Natural killer cell (primary cell): ENCODE results near the gene LEKR1. TPM values are rescaled to one million over a fixed set of nuclear protein-coding genes. Genes with fewer than 3 reads are reported as not detected.

Experiments used
- ATAC-seq, 3 donors: fragments of 150-1000 bp in 2 of 3; fragments of 200-7000 bp in 1 of 3; cut with Tn5 transposase; 1 replicate in 1 of 3; 2 replicates in 2 of 3; pipeline ENCODE4 v1.10.0; 2021; ENCODE audit warnings: mild to moderate bottlenecking in 2 of 3, moderate library complexity in 2 of 3
- DNase-seq, 2 donors: peaks; one replicate each; pipeline versions ENCODE4 v3.0.0 to v3.0.0-alpha.2; 2013 to 2021; ENCODE audit warnings: mixed read lengths in 1 of 2
- H3K27ac ChIP-seq: one replicate; pipeline ENCODE4 v1.5.1; 2013; ENCODE audit warnings: mild to moderate bottlenecking, low read length
- H3K27me3 ChIP-seq: one replicate; pipeline ENCODE4 v1.6.1; 2013; ENCODE audit warnings: low read length; ENCODE audit not compliant: control insufficient read depth, insufficient read depth
- H3K36me3 ChIP-seq: one replicate; pipeline ENCODE4 v1.6.1; 2013; ENCODE audit warnings: low read length; ENCODE audit not compliant: control insufficient read depth, insufficient read depth
- H3K4me1 ChIP-seq: one replicate; pipeline ENCODE4 v1.6.1; 2013; ENCODE audit warnings: low read length; ENCODE audit not compliant: control insufficient read depth, insufficient read depth
- H3K4me3 ChIP-seq: one replicate; pipeline ENCODE4 v1.5.1; 2013; ENCODE audit warnings: low read length
- H3K9me3 ChIP-seq: one replicate; pipeline ENCODE4 v1.6.1; 2013; ENCODE audit warnings: low read length; ENCODE audit not compliant: control insufficient read depth, insufficient read depth
- H3K27ac Mint-ChIP-seq, 2 donors: one replicate each; pipeline ENCODE4 v1.8.0; 2022; ENCODE audit warnings: mild to moderate bottlenecking in 2 of 2, mixed read lengths in 2 of 2, moderate library complexity in 1 of 2
- H3K27me3 Mint-ChIP-seq, 2 donors: one replicate each; pipeline ENCODE4 v1.8.0; 2022; ENCODE audit warnings: low read depth in 2 of 2, mixed read lengths in 2 of 2
- H3K36me3 Mint-ChIP-seq: one replicate; pipeline ENCODE4 v1.8.0; 2022; ENCODE audit warnings: mixed read lengths
- H3K4me1 Mint-ChIP-seq, 2 donors: one replicate each; pipeline ENCODE4 v1.8.0; 2022; ENCODE audit warnings: mixed read lengths in 2 of 2
- H3K4me3 Mint-ChIP-seq: one replicate; pipeline ENCODE4 v1.8.0; 2022; ENCODE audit warnings: mild to moderate bottlenecking, moderate library complexity, mixed read lengths
- H3K9me3 Mint-ChIP-seq, 2 donors: one replicate each; pipeline ENCODE4 v1.8.0; 2022; ENCODE audit warnings: mixed read lengths in 2 of 2
- WGBS: methylation state at CpG from one replicate; pipeline ENCODE4 v1.1.7; 2013; ENCODE audit warnings: missing lambda C conversion rate; ENCODE audit not compliant: insufficient coverage; 5-methylcytosine and 5-hydroxymethylcytosine counted together
- intact Hi-C: fragments of 100-400 bp; cut with micrococcal nuclease; formaldehyde crosslinking; loops from one replicate; pipeline ENCODE4 v1.14.2; 2022
- total RNA-seq, 4 donors: library from RNA; stranded (reverse); fragments of 120-200 nt in 1 of 4; gene quantifications; one replicate each; pipeline versions ENCODE4 v1.2.3 to v1.2.4, GENCODE V29; 2013 to 2022
- TF ChIP-seq, protein P1 (sequence below): fragments of 200-600 bp; IDR thresholded peaks from one replicate; pipeline ENCODE4 v1.8.0; 2022; ENCODE audit warnings: antibody characterized with exemption

The LEKR1 gene
- total RNA-seq, 3 donors from 2014 or later (not counting 1 experiment from before 2014, with no cell fraction given): 1.1 to 1.7 (median 1.2) TPM

GRCh38 chr3:157023226-157023625 lies 197.1 kb downstream of the LEKR1 start:
- Histone ChIP-seq H3K36me3 (no peaks in the 10 kb centered on the region), H3K4me3 (no peak overlapping the region), H3K27me3 (no peaks in the 10 kb centered on the region), H3K9me3 (no peaks in the 10 kb centered on the region), H3K27ac (no peak overlapping the region), H3K4me1 (no peaks in the 10 kb centered on the region)
- ATAC-seq: no peak
- intact Hi-C loops: no loop called here
- DNase-seq: no peak
- Mint-ChIP-seq H3K27me3 (peaks cover 5 to 9% of the 10 kb centered on the region in 2 donors), H3K4me1 (no peaks in the 10 kb centered on the region), H3K27ac (no peak overlapping the region), H3K36me3 (no peaks in the 10 kb centered on the region), H3K4me3 (no peak overlapping the region), H3K9me3 (no peaks in the 10 kb centered on the region)
- TF ChIP-seq, protein P1, sequence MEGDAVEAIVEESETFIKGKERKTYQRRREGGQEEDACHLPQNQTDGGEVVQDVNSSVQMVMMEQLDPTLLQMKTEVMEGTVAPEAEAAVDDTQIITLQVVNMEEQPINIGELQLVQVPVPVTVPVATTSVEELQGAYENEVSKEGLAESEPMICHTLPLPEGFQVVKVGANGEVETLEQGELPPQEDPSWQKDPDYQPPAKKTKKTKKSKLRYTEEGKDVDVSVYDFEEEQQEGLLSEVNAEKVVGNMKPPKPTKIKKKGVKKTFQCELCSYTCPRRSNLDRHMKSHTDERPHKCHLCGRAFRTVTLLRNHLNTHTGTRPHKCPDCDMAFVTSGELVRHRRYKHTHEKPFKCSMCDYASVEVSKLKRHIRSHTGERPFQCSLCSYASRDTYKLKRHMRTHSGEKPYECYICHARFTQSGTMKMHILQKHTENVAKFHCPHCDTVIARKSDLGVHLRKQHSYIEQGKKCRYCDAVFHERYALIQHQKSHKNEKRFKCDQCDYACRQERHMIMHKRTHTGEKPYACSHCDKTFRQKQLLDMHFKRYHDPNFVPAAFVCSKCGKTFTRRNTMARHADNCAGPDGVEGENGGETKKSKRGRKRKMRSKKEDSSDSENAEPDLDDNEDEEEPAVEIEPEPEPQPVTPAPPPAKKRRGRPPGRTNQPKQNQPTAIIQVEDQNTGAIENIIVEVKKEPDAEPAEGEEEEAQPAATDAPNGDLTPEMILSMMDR: no peak

DNA sequence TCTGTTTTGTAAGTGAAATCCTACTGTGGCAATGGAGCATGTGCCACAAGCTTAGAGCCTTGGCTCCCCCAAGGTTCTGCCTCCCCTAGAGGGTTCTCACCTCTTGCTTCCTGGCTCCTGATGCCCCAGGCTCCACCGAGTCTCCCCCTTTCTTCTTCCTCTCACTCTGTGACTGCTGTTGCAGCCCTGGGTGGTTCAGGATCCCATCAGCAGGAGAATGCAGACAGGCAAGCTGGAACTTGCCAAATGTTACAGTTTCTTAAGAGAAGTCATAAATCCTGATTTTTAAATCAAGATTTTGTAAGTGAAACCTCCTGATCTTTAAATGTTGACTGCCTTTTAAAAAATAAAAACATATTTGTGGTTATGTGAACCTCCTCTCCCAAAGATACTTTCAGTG lies 199.9 kb downstream of the LEKR1 start:
- H3K27ac ChIP-seq: no peak overlapping the region
- no peaks in the 10 kb centered on the region for H3K36me3 Mint-ChIP-seq
- peaks cover 19 to 33% of the 10 kb centered on the region in 2 donors for H3K27me3 Mint-ChIP-seq
- H3K9me3 Mint-ChIP-seq: no peaks in the 10 kb centered on the region
- TF ChIP-seq, protein P1: no peak
- H3K27ac Mint-ChIP-seq: no peak overlapping the region
- H3K4me3 Mint-ChIP-seq: no peak overlapping the region
- 67% methylated on average over 1 of the region's 1 CpG for WGBS
- DNase-seq: no peak
- H3K9me3 ChIP-seq: no peaks in the 10 kb centered on the region
- no peaks in the 10 kb centered on the region for H3K27me3 ChIP-seq
- no peak for ATAC-seq
- no peaks in the 10 kb centered on the region for H3K4me1 Mint-ChIP-seq
- no peaks in the 10 kb centered on the region for H3K4me1 ChIP-seq
- no peak overlapping the region for H3K4me3 ChIP-seq
- no peaks in the 10 kb centered on the region for H3K36me3 ChIP-seq
- intact Hi-C loops: no loop called here

DNA sequence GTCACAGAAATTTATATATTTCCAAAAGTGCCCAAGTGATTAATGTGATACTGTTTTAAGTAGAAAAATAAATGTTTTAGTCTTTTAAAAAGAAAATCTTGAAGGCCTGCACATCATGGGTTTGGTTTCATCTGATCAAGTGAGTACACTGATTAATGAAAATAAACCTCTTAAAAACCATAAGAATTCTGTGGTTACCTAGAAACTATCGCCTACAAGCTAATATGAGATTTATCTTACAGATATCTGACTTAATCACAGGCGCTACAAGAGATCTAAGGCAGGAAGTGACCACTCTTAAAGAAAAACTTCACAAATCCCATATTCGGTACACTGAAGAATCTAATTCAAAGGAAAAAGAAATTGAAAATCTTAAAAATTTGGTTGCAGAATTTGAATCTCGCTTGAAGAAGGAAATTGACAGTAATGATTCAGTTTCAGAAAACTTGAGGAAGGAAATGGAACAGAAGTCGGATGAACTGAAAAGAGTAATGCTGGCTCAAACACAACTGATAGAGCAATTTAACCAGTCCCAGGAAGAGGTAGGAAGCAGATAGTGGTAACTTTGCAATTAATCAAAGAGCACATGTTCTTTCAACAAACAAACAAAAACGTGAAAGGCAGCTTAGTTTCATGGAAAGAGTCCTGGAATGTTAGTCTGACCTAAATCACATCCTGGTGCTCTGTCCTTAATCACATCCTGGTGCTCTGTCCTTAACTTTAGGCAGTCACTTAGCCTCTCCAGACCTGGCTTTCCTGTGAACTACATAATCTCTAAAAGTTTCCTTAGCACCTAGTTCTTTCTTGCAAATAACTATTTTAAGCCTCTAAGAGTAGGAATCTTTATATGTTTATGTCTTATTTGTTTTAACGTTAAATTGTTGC lies 201.9 kb downstream of the LEKR1 start:
- Mint-ChIP-seq H3K4me1 (no peaks in the 10 kb centered on the region), H3K4me3 (no peak overlapping the region), H3K27me3 (peaks cover 15 to 51% of the 10 kb centered on the region in 2 donors), H3K36me3 (no peaks in the 10 kb centered on the region), H3K27ac (no peak overlapping the region), H3K9me3 (no peaks in the 10 kb centered on the region)
- Histone ChIP-seq H3K9me3 (no peaks in the 10 kb centered on the region), H3K4me1 (no peaks in the 10 kb centered on the region), H3K4me3 (no peak overlapping the region), H3K36me3 (no peaks in the 10 kb centered on the region), H3K27me3 (no peaks in the 10 kb centered on the region), H3K27ac (no peak overlapping the region)
- DNase-seq: no peak
- no peak for ATAC-seq
- TF ChIP-seq, protein P1: no peak
- intact Hi-C loops: no loop called here
- WGBS: 26% methylated on average over 6 of the region's 7 CpGs
